ENCODE results near the gene CD7.

The CD7 gene

DNA sequence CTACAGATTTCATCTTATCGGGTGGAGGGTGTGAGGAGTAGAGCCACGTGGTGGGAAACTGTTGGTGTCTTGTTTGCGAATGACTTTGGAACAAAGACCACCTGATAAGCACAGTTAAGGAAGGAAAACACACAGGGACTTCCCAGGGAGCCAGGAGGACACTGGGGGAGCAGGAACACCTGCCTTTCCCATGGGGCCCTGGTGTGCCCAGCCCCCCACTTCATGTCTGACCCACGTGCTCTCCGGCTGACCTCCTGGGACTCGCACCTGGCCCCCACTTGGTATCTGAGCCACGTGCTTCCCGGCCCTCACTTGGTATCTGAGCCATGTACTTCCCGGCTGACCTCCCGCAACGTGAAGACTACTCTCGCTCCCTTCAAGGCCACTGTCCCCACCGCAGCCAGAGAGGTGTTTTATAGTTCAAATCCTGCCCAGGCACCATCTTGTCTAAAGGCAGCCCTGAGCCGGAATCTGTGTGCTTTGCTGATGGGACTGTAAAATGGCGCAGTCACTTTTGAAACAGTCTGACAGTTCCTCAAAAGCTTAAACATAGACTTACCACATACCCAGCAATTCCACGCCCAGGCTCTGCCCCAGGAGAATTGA, 38.5 kb downstream of the CD7 start:
- Histone ChIP-seq H3K27me3 (replicated peaks) (no peaks in the 10 kb centered on the region), H3K27ac (no peak overlapping the region), H3K4me3 (ENCODE audit: low read depth, low read length) (no peak overlapping the region), H3K36me3 (replicated peaks) (no peaks in the 10 kb centered on the region)
- TF ChIP-seq, protein P1, sequence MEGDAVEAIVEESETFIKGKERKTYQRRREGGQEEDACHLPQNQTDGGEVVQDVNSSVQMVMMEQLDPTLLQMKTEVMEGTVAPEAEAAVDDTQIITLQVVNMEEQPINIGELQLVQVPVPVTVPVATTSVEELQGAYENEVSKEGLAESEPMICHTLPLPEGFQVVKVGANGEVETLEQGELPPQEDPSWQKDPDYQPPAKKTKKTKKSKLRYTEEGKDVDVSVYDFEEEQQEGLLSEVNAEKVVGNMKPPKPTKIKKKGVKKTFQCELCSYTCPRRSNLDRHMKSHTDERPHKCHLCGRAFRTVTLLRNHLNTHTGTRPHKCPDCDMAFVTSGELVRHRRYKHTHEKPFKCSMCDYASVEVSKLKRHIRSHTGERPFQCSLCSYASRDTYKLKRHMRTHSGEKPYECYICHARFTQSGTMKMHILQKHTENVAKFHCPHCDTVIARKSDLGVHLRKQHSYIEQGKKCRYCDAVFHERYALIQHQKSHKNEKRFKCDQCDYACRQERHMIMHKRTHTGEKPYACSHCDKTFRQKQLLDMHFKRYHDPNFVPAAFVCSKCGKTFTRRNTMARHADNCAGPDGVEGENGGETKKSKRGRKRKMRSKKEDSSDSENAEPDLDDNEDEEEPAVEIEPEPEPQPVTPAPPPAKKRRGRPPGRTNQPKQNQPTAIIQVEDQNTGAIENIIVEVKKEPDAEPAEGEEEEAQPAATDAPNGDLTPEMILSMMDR (IDR thresholded peaks at IDR 0.05; ENCODE audit: low read depth, low read length, missing control alignments), result no peak
- no peak for DNase-seq
- in situ Hi-C loops (cut with HindIII; ENCODE audit: low pct_ligation_motif_present, low sequenced_read_pairs), result no loop called here

DNA sequence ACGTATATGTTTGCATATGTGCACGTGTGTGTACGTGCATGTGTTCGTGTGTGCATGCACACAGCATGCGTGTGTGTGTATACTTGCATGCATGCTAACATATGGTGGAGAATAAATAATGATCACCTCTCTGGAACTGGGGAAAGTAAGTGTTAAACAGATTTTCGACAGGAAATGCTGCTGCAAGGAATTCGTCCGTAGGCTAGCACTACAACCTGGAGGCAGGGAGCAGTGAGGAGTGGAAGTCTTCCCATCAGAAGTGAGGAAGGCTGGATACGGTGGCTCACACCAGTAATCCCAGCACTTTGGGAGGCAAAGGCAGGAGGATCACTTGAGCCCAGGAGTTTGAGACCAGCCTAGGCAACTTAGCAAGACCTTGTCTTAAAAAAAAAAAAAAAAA, 39.1 kb downstream of the CD7 start:
- DNase-seq, result no peak
- TF ChIP-seq, protein P1 (IDR thresholded peaks at IDR 0.05; ENCODE audit: low read depth, low read length, missing control alignments), result no peak
- Histone ChIP-seq H3K4me3 (ENCODE audit: low read depth, low read length) (no peak overlapping the region), H3K36me3 (replicated peaks) (no peaks in the 10 kb centered on the region), H3K27ac (no peak overlapping the region), H3K27me3 (replicated peaks) (no peaks in the 10 kb centered on the region)
- in situ Hi-C loops (cut with HindIII; ENCODE audit: low pct_ligation_motif_present, low sequenced_read_pairs), result no loop called here

DNA sequence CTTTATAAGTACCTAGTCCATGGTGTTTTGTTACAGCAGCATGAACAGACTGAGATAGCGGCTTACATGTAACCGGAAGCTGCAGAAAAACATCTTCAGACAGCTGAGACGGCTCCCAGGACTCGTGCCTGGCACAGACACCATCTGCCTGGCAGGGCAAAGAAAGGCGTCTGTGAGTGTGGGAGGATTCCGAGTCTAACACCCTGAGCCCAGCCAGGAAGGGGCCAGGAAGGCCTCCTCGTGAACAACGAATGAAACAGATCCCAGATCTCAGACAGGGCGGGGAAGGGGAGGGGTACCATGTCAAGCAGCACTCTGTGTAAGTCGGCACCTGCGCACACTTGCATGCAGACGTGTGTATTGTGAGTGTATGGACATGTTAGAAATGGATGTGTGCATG, 39.6 kb downstream of the CD7 start:
- no peak for DNase-seq
- Histone ChIP-seq H3K27me3 (replicated peaks) (no peaks in the 10 kb centered on the region), H3K36me3 (replicated peaks) (no peaks in the 10 kb centered on the region), H3K4me3 (ENCODE audit: low read depth, low read length) (no peak overlapping the region), H3K27ac (no peak overlapping the region)
- in situ Hi-C loops (cut with HindIII; ENCODE audit: low pct_ligation_motif_present, low sequenced_read_pairs), result no loop called here
- TF ChIP-seq, protein P1 (IDR thresholded peaks at IDR 0.05; ENCODE audit: low read depth, low read length, missing control alignments), result no peak

DNA sequence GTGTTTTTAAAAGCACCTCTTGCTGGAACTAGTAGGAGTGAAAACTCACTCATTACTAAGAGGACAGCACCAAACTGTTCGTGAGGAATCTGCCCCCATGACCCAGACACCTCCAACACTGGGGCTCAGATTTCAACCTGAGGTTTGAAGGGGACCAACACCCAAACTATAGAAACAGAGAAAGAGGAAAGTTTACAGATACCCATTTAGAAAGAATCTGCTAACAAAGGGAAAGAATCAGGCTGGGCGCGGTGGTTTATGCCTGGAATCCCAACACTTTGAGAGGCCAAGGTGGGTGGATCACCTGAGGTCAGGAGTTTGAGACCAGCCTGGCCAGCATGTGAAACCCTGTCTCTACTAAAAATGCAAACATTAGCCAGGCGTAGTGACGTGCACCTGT, 40.5 kb downstream of the CD7 start:
- Histone ChIP-seq H3K27me3 (replicated peaks) (no peaks in the 10 kb centered on the region), H3K27ac (no peak overlapping the region), H3K36me3 (replicated peaks) (peaks cover under 1% of the 10 kb centered on the region), H3K4me3 (ENCODE audit: low read depth, low read length) (no peak overlapping the region)
- TF ChIP-seq, protein P1 (IDR thresholded peaks at IDR 0.05; ENCODE audit: low read depth, low read length, missing control alignments), result no peak
- in situ Hi-C loops (cut with HindIII; ENCODE audit: low pct_ligation_motif_present, low sequenced_read_pairs), result no loop called here
- no peak for DNase-seq

DNA sequence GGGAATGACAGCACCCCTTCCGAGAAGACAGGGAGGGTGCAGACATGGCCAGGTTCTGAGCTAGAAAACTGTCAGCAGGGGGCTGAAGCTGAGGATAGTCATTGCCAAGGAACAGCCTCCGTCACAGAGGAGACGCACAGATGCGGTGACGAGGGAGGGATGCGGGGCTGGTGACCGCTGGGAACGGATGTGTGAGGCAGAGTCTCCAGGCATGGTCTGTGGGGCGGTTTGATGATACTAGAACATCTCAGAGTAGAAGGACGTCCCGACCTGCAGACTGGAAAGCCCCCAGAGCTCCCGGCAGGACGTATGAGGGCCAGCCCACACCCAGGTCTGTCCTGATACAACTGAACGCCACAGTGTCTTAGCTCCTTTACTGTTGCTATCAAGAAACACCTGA, 42.1 kb downstream of the CD7 start:
- Histone ChIP-seq H3K4me3 (ENCODE audit: low read depth, low read length) (no peak overlapping the region), H3K27me3 (replicated peaks) (no peaks in the 10 kb centered on the region), H3K36me3 (replicated peaks) (peaks cover 17% of the 10 kb centered on the region), H3K27ac (no peak overlapping the region)
- in situ Hi-C loops (cut with HindIII; ENCODE audit: low pct_ligation_motif_present, low sequenced_read_pairs), result no loop called here
- no peak for DNase-seq
- TF ChIP-seq, protein P1 (IDR thresholded peaks at IDR 0.05; ENCODE audit: low read depth, low read length, missing control alignments), result no peak
